IPS-20b (cell line): ENCODE data around the gene CLMN.
A peak's percentile ranks its signal among the peaks of the same experiment; 100 is the strongest.

Experiments
- H3K27ac ChIP-seq: one replicate; pipeline ENCODE4 v1.5.1; 2013; ENCODE audit warnings: low read length
- H3K27me3 ChIP-seq: 2 replicates; pipeline ENCODE4 v1.6.1; 2013; ENCODE audit warnings: mild to moderate bottlenecking, low read length, inconsistent platforms; ENCODE audit not compliant: insufficient read depth
- H3K36me3 ChIP-seq: 2 replicates; pipeline ENCODE4 v1.6.1; 2013; ENCODE audit warnings: low read depth, mild to moderate bottlenecking, inconsistent platforms, low read length, moderate library complexity; ENCODE audit not compliant: insufficient read depth
- H3K4me1 ChIP-seq: 2 replicates; pipeline ENCODE4 v1.6.1; 2013; ENCODE audit warnings: mild to moderate bottlenecking, control low read depth, inconsistent platforms, low read length, moderate library complexity; ENCODE audit not compliant: insufficient read depth
- H3K4me3 ChIP-seq: 2 replicates; pipeline ENCODE4 v1.5.1; 2013; ENCODE audit warnings: mild to moderate bottlenecking, low read length, inconsistent platforms
- H3K9ac ChIP-seq: 2 replicates; pipeline ENCODE4 v1.6.1; 2013; ENCODE audit warnings: low read depth, mild to moderate bottlenecking, inconsistent platforms, low read length, moderate library complexity
- H3K9me3 ChIP-seq: 2 replicates; pipeline ENCODE4 v1.6.1; 2013; ENCODE audit warnings: mild to moderate bottlenecking, low read depth, low read length, inconsistent platforms; ENCODE audit not compliant: insufficient read depth

CLMN gene

DNA sequence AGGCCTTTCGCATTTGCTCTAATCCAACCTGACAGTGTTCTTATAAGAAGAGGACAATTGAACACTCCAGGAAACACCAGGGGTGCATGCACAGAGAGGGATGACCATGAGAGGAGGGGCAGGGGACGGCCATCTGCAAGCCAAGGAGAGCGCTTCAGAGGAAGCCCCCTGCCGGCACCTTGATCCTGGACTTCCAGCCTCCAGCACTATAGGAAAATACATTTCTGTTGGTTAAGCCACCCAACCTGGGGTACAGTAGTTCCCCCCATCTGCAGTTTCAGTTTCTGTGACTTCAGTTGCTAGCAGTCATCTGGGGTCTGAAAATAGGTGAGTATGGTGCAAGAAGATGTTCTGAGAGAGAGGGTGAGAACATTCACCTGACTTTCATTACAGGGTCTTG is 64.7 kb downstream of the CLMN start:
- Histone ChIP-seq H3K27ac (no peak overlapping the region), H3K4me1 (peaks cover 27% of the 10 kb centered on the region), H3K4me3 (peak overlapping the region; percentile 42; the same call in 1 of the 2 replicates), H3K9me3 (no peaks in the 10 kb centered on the region), H3K9ac (no peak overlapping the region), H3K36me3 (no peaks in the 10 kb centered on the region), H3K27me3 (no peaks in the 10 kb centered on the region)

DNA sequence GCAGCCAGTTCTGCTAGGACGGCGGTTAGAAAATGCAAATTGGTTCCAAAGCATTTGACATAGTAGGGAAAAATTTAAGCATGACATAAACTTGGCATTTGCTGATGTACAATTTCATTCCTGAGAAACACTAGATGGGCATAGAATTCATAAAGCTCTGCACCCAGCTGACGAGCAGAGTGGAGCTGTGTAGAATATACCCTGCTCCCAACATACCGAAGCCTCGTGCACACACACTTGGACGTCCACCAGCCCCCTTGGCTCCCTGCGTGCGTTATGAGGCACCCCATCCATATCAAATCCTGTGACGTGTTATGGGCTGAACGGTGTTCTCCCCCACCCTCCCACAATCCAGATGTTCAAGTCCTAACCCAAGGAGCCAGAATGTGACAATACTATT is 65.4 kb downstream of the CLMN start:
- H3K36me3 ChIP-seq, result no peaks in the 10 kb centered on the region
- H3K4me1 ChIP-seq, result peaks cover 21% of the 10 kb centered on the region
- no peak overlapping the region for H3K9ac ChIP-seq
- no peaks in the 10 kb centered on the region for H3K27me3 ChIP-seq
- no peaks in the 10 kb centered on the region for H3K9me3 ChIP-seq
- no peak overlapping the region for H3K4me3 ChIP-seq
- no peak overlapping the region for H3K27ac ChIP-seq

DNA sequence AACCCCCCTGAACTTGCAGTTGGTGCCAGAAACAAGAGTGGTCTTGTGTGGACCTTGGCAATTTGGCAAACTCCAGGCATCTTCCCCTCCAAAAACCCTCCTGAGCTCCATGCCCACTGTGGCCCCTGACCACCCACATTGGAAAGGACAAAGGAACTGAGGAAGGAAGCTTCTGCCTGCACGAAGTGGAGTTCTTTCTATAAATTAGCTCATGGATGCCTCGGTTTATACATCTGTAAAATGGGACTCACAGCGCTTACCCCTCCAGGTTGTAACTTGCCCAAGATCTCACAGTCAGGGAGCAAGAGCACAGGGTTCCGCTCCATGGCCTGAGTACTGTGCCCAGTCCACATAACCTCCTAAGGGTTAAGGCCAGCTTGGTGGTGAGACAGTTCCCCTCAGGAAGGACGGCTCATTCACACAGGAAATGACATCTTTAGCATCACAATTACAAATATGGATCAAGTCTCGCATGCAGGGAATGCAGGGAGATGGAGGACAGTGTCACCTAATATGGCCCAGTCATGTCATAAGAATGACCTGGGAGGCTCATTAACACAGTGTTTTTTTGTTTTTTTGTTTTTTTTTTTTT is 66.6 kb downstream of the CLMN start:
- H3K4me1 ChIP-seq, result peaks cover 16% of the 10 kb centered on the region
- no peaks in the 10 kb centered on the region for H3K36me3 ChIP-seq
- no peaks in the 10 kb centered on the region for H3K9me3 ChIP-seq
- H3K4me3 ChIP-seq, result no peak overlapping the region
- no peak overlapping the region for H3K9ac ChIP-seq
- no peaks in the 10 kb centered on the region for H3K27me3 ChIP-seq
- H3K27ac ChIP-seq, result no peak overlapping the region

DNA sequence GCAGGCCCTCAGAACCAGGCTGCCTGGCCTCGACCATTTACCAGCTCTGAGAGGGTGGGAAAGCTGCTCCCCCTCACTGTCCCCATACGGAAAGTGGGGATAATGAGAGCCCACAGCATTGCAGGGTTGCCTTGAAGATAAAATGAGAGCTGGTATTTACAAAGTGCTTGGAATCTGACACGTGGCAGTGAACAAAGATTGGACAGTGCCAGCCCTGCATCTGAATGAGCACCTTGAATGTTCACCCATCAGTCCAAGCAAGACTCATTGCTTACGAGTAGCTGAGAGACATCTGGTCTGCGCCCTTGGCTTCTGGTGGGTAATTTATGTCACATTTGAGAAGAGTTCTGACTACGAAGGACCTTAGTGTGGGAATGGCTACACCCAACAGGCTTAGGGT is 67.5 kb downstream of the CLMN start:
- Histone ChIP-seq H3K4me3 (no peak overlapping the region), H3K9ac (no peak overlapping the region), H3K27me3 (no peaks in the 10 kb centered on the region), H3K9me3 (no peaks in the 10 kb centered on the region), H3K36me3 (no peaks in the 10 kb centered on the region), H3K4me1 (peaks cover 16% of the 10 kb centered on the region), H3K27ac (no peak overlapping the region)

DNA sequence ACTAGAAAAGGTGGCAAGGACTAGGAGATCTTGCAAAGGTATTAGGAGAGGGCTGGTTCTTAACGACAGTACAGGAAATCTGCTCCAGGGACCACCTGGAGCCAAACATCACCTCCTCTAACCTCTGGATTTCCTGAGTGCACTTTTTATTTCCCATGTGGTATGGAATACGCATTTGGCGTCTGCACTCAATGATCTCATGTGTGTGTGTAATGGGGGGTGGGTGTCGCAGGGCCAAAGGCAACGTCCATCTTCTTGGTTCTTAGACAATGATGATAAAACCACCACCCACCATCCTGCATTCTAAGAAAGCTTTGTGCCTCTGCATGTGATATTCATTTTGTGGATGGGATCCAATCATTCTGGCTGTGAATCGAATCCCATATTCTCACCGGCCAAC is 68.8 kb downstream of the CLMN start:
- H3K4me1 ChIP-seq, result peaks cover 12% of the 10 kb centered on the region
- no peaks in the 10 kb centered on the region for H3K9me3 ChIP-seq
- H3K36me3 ChIP-seq, result no peaks in the 10 kb centered on the region
- no peaks in the 10 kb centered on the region for H3K27me3 ChIP-seq
- no peak overlapping the region for H3K4me3 ChIP-seq
- no peak overlapping the region for H3K9ac ChIP-seq
- no peak overlapping the region for H3K27ac ChIP-seq

DNA sequence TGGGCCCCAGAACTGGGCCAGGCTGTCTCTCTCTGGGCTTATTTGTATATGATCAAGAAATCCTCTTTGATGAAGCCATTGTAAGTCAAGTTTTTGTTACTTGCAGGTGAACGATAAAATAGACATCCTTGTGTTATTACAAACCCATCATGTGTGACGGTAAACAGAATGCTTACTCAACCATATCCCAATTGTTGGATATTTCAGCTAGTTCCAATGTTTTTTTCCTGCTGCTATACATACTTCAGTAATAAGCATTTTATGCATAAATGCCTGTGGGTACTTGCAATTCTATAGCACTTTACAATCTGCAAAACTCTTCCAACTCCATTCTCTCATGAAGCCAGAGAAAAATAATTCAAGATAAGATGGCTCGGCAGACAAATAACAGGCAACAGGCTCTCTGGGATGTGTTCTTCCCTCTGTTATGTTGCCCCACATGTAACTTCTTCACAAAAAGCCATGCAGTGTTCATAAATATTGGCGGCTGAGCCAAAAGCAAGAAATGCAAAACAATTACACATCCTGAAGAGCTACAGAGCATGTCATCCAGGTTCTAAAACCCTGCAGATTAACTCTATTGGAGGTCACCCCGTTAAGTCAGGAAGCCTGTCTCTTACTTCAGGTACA is 69.5 kb downstream of the CLMN start:
- Histone ChIP-seq H3K9ac (no peak overlapping the region), H3K9me3 (no peaks in the 10 kb centered on the region), H3K4me1 (peaks cover 8% of the 10 kb centered on the region), H3K27ac (no peak overlapping the region), H3K4me3 (no peak overlapping the region), H3K36me3 (no peaks in the 10 kb centered on the region), H3K27me3 (no peaks in the 10 kb centered on the region)

DNA sequence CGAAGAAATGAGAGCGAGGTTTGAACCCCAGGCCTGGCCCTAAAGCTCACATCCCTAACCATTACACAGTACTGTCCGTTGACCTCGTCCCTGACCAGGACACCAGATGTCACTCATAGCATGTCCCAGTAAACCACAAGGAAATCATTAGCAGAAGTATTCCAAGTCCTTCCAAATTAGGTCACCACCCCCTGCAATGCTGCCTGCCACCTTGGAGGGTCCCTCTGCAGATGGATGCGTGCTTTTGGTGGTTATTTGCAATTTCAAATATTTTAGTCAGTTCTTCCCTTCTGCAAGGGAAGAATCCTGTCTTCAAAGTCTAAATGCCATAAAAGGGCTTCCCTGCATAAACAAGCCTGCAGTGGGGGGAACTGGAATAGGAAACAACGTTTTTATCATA is 71.3 kb downstream of the CLMN start:
- Histone ChIP-seq H3K36me3 (no peaks in the 10 kb centered on the region), H3K9ac (no peak overlapping the region), H3K4me1 (peaks cover 3% of the 10 kb centered on the region; the same call in 1 of the 2 replicates), H3K4me3 (no peak overlapping the region), H3K27me3 (no peaks in the 10 kb centered on the region), H3K27ac (no peak overlapping the region), H3K9me3 (no peaks in the 10 kb centered on the region)

DNA sequence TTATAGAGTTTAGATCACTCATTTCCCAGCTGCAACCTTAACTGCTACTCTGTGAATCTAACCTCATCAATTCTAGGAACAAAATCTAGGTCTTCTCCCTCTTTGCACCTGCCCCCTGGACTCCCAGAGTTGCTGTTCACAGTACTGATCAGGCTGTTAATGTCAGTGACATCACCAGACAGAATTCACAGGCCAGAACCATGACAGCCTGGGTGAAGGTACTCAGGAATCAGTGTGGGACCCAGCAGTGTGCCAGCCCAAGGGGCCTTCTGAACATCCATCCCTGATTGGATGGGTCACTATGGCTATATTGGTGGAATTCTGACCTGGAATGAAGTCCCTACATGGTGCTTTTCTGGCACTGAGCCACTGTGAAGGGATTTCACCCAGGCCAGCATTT is 72.8 kb downstream of the CLMN start:
- no peak overlapping the region for H3K9ac ChIP-seq
- no peaks in the 10 kb centered on the region for H3K36me3 ChIP-seq
- H3K27me3 ChIP-seq, result no peaks in the 10 kb centered on the region
- no peak overlapping the region for H3K4me3 ChIP-seq
- no peak overlapping the region for H3K27ac ChIP-seq
- H3K4me1 ChIP-seq, result no peaks in the 10 kb centered on the region
- H3K9me3 ChIP-seq, result no peaks in the 10 kb centered on the region

DNA sequence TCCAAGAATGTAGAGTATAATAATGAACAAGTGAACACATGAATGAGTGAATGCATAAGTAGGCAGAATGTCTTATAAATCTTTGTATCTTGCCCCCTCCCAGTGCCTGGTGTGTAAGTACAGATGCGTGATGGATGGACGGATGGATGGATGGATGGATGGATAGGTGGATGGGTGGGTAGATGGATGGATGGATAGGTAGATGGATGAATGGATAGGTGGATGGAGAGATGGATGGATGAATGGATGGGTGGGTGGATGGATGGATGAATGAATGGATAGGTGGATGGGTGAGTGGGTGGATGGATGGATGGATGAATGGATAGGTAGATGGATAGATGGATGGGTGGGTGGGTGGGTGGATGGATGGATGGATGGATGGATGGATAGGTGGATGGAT is 74.4 kb downstream of the CLMN start:
- Histone ChIP-seq H3K4me1 (no peaks in the 10 kb centered on the region), H3K27ac (no peak overlapping the region), H3K9ac (no peak overlapping the region), H3K4me3 (no peak overlapping the region), H3K27me3 (no peaks in the 10 kb centered on the region), H3K9me3 (no peaks in the 10 kb centered on the region), H3K36me3 (no peaks in the 10 kb centered on the region)

DNA sequence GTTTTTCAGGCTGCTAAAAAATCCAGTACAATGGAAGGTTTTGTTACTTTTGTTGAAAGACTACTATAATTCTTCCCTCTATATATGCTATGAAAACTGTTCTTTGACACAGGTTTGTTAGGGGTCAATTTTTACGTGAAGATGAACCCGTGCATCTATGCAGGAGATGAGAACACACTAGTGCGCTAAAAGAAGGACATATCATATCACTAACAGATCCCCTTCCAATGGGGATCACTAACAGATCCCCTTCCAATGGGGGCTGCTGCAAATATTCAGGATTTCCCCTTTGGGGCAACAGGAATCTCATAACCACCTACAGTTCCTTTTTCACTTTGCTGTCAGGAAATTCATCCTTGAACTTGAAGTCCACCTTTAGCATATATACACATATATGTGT is 75.1 kb downstream of the CLMN start:
- Histone ChIP-seq H3K27ac (no peak overlapping the region), H3K9me3 (no peaks in the 10 kb centered on the region), H3K27me3 (no peaks in the 10 kb centered on the region), H3K9ac (no peak overlapping the region), H3K4me1 (no peaks in the 10 kb centered on the region), H3K36me3 (no peaks in the 10 kb centered on the region), H3K4me3 (no peak overlapping the region)

DNA sequence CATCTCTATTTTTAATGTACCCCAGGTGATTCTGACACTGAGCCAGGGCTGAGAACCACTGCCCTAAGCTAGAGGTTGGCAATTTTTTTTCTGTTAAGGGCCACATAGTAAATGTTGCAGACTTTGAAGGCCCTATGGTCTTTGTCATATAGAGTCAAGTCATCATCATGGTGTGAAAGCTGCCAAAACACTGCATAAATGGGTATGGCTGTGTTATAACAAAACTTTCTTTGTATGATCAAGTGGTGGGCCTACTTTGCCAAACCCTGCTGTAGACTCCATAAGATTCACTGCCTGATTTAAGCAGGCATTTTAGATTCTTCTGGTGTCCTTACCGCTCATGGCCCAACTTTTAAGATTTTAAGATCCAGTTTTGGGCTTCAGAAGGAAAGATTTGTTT is 76.8 kb downstream of the CLMN start:
- Histone ChIP-seq H3K27ac (no peak overlapping the region), H3K36me3 (no peaks in the 10 kb centered on the region), H3K9me3 (no peaks in the 10 kb centered on the region), H3K9ac (no peak overlapping the region), H3K4me1 (no peaks in the 10 kb centered on the region), H3K4me3 (no peak overlapping the region), H3K27me3 (no peaks in the 10 kb centered on the region)

DNA sequence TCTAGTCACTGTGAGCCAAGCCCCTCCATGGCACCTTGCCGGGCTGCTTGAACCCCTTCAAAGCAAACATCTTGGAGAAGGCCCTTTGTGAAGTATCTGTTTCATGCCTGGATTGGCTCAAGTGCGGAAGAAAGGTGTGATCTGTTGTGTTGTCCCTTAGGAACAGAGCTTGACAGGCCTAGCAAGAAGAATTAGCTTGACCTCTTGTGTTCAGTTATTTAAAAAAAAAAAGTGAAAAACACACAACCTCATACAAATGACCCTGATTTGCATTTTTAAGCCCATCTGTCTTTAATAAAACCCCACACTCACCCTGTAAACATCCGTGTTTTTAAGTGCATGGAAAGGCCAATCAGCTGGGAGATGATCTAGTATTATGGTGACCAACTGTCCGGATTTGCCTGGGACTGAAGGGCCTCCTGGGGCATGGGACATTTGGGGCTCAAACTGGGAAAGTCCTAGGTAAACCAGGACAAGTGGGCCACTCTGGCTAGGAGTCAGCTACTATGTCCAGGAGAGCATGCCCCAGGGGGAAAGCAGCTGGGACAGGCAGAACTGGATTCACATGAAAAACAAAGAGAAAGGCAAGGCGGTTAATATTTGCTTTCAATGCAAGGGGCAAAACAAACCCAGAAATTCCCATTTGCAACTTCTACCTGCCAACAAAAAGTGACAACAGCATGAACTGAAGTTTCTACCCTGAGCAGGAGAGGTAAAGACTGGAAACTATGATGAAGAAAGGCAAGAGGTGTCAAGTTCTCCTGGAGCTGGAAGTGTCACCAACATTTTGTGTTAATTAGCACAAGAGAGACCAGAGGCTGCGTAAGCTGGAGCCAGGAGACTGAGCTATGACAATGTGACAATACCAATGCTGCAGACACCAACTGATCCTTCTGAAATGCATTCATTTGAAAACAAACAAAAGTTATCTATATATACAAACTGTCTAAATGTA is 78.6 kb downstream of the CLMN start:
- no peaks in the 10 kb centered on the region for H3K9me3 ChIP-seq
- H3K4me1 ChIP-seq, result no peaks in the 10 kb centered on the region
- H3K27ac ChIP-seq, result no peak overlapping the region
- no peak overlapping the region for H3K4me3 ChIP-seq
- H3K9ac ChIP-seq, result no peak overlapping the region
- H3K36me3 ChIP-seq, result no peaks in the 10 kb centered on the region
- no peaks in the 10 kb centered on the region for H3K27me3 ChIP-seq
